Activated CD8-positive, alpha-beta memory T cell treated with anti-CD3 and anti-CD28 coated beads for 36 hours (primary cell): Measurements from ENCODE around the gene SMPD1. TPM values are rescaled to one million over a fixed set of nuclear protein-coding genes. Genes with fewer than 3 reads are reported as not detected.

Source experiments
- CTCF ChIA-PET: fragments of 350-600 bp; sonication (Branson Sonifier 250); formaldehyde crosslinking; loops from one replicate; lab custom pipeline; 2021; ENCODE audit warnings: antibody characterized with exemption; lab: Charles Lee
- POLR2A ChIA-PET: fragments of 350-600 bp; sonication (Branson Sonifier 250); formaldehyde crosslinking; loops from one replicate; lab custom pipeline; 2021; ENCODE audit warnings: antibody characterized with exemption; lab: Charles Lee
- total RNA-seq, 2 experiments: library from RNA; stranded (reverse); gene quantifications; one replicate each; pipeline ENCODE4 v1.2.3, GENCODE V29; 2021

Gene SMPD1
- total RNA-seq, 2 experiments from 2014 or later, result 21.9 to 24.4 TPM

- ChIA-PET POLR2A (interaction anchor here (1.1 to 1.4 kb wide), 2 partner anchors 24 to 65 kb away, joined by 3 to 6 read pairs; no protein-coding TSS in a partner anchor), CTCF (interaction anchor here (0.7 to 9.8 kb wide), 38 partner anchors 9 to 754 kb away, joined by 3 to 195 read pairs (median 4); partner anchors contain the start of genes APBB1, ARFIP2, DNHD1 and HPX)
Observed at GRCh38 chr11:6378640-6378989, 11.7 kb upstream of the SMPD1 start.

- CTCF ChIA-PET, result interaction anchor here (1.6 kb wide), 1 partner anchor 58 kb away, joined by 7 read pairs; no protein-coding TSS in a partner anchor
- POLR2A ChIA-PET, result no interaction called here
Observed at GRCh38 chr11:6385046-6385777, 5.1 kb upstream of the SMPD1 start.

DNA sequence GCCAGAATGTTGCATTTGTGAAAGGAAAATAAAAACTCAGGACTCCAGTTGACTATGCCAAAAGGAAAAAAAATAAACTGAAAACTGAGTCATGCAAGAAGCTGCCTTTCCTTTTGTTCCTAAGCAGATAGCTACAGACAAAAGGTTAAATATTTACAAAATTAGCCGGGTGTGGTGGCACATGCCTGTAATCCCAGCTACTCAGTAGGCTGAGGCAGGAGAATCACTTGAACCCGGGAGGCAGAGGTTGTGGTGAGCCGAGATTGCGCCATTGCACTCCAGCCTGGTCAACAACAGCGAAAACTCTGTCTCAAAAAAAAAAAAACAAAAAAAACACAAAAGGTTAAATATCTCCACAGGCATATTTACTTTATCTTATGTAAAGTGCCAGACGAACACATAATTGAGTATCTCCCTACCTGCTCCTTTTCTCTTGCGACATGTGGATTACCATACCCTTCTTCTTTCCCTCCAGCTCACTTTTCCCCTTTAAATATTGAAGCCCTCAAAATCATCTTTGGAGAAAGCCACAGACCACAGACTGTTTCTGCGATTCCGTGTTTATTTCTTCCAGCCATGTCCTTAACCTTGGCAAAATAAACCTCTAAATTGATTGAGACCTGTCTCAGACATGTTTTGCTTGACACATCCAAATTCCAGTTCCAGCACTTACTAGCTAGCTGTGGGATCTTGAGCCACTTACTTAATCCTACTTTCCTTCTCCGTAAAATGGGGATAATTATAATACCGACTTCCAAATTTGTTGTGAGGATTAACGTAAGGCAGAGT lies 2.3 kb upstream of the SMPD1 start:
- POLR2A ChIA-PET, result no interaction called here
- CTCF ChIA-PET, result interaction anchor here (1.2 to 1.4 kb wide), 3 partner anchors 9 to 10 kb away, joined by 3 to 5 read pairs (median 4); no protein-coding TSS in a partner anchor

DNA sequence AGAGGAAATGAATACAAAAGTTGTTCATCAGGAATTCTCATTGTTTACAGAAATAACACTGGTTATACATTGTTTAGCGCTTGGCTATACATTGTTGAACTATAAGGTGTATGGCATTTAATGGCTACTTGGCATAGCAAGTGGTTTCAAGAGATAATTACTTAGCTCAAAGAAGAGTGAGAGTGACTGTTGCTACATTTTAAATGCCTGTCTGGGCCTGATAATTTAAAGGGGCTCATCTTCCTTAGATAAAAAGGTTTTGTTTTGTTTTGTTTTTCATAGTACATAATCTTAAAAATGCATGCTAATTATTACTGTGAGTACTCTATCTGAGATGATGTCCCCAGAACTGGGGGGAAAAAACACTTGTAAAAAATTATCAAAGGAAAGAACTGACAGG lies 1.5 kb upstream of the SMPD1 start:
- ChIA-PET POLR2A (no interaction called here), CTCF (interaction anchor here (1.2 to 1.8 kb wide), 3 partner anchors 11 to 26 kb away, joined by 3 to 8 read pairs (median 4); no protein-coding TSS in a partner anchor)

GRCh38 chr11:6390718-6391469 lies 620 bp downstream of the SMPD1 start:
- ChIA-PET CTCF (interaction anchor here (0.9 to 2.0 kb wide), 4 partner anchors 11 to 27 kb away, joined by 3 to 8 read pairs (median 4); no protein-coding TSS in a partner anchor), POLR2A (interaction anchor here (0.5 to 2.0 kb wide), 9 partner anchors 9 to 297 kb away, joined by 3 to 28 read pairs (median 6); partner anchors contain the start of genes APBB1, ARFIP2 and TIMM10B)

- ChIA-PET CTCF (interaction anchor here (1.0 to 2.0 kb wide), 2 partner anchors 10 to 12 kb away, joined by 3 to 6 read pairs; no protein-coding TSS in a partner anchor), POLR2A (interaction anchor here (0.5 to 2.0 kb wide), 4 partner anchors 8 to 297 kb away, joined by 5 to 28 read pairs (median 6); partner anchors contain the start of gene APBB1)
Observed at GRCh38 chr11:6391537-6392134, 1.4 kb downstream of the SMPD1 start.

- POLR2A ChIA-PET, result interaction anchor here (1.0 to 1.3 kb wide), 2 partner anchors 9 to 10 kb away, joined by 4 to 9 read pairs; no protein-coding TSS in a partner anchor
Observed at GRCh38 chr11:6392251-6392650, 2.0 kb downstream of the SMPD1 start.

GRCh38 chr11:6393989-6394670 lies 3.9 kb downstream of the SMPD1 start:
- CTCF ChIA-PET, result interaction anchor here (1.3 to 1.6 kb wide), 3 partner anchors 8 to 15 kb away, joined by 3 to 4 read pairs (median 3); no protein-coding TSS in a partner anchor
- POLR2A ChIA-PET, result no interaction called here

More at GRCh38 chr11:6392251-6392650, 2.0 kb downstream of the SMPD1 start:
- CTCF ChIA-PET, result interaction anchor here (0.7 to 1.5 kb wide), 3 partner anchors 13 to 94 kb away, joined by 3 to 5 read pairs (median 4); no protein-coding TSS in a partner anchor

GRCh38 chr11:6395470-6396060 lies 5.3 kb downstream of the SMPD1 start:
- ChIA-PET POLR2A (no interaction called here), CTCF (interaction anchor here (0.8 kb wide), 1 partner anchor 48 kb away, joined by 3 read pairs; no protein-coding TSS in a partner anchor)

- CTCF ChIA-PET, result no interaction called here
- POLR2A ChIA-PET, result no interaction called here
Observed at GRCh38 chr11:6397156-6397555, 6.9 kb downstream of the SMPD1 start.

- ChIA-PET POLR2A (no interaction called here), CTCF (no interaction called here)
Observed at GRCh38 chr11:6397636-6398035, 7.4 kb downstream of the SMPD1 start.

GRCh38 chr11:6400431-6401345 lies 10.4 kb downstream of the SMPD1 start:
- ChIA-PET POLR2A (interaction anchor here (0.7 to 1.7 kb wide), 2 partner anchors 8 to 10 kb away, joined by 4 to 5 read pairs; partner anchors contain the start of gene SMPD1), CTCF (interaction anchor here (1.1 to 2.8 kb wide), 4 partner anchors 9 to 42 kb away, joined by 3 to 11 read pairs (median 4); no protein-coding TSS in a partner anchor)

GRCh38 chr11:6401464-6401863 lies 11.2 kb downstream of the SMPD1 start:
- CTCF ChIA-PET, result interaction anchor here (1.1 to 2.5 kb wide), 4 partner anchors 10 to 42 kb away, joined by 3 to 12 read pairs (median 6); partner anchors contain the start of genes APBB1 and SMPD1
- POLR2A ChIA-PET, result interaction anchor here (0.7 to 2.8 kb wide), 4 partner anchors 9 to 81 kb away, joined by 4 to 28 read pairs (median 12); partner anchors contain the start of genes APBB1 and SMPD1

GRCh38 chr11:6402061-6402470 lies 11.8 kb downstream of the SMPD1 start:
- ChIA-PET POLR2A (interaction anchor here (0.9 to 2.8 kb wide), 6 partner anchors 9 to 80 kb away, joined by 3 to 28 read pairs (median 8); partner anchors contain the start of genes APBB1 and SMPD1), CTCF (interaction anchor here (1.2 to 3.0 kb wide), 6 partner anchors 8 to 41 kb away, joined by 3 to 18 read pairs (median 8); partner anchors contain the start of genes APBB1 and SMPD1)

DNA sequence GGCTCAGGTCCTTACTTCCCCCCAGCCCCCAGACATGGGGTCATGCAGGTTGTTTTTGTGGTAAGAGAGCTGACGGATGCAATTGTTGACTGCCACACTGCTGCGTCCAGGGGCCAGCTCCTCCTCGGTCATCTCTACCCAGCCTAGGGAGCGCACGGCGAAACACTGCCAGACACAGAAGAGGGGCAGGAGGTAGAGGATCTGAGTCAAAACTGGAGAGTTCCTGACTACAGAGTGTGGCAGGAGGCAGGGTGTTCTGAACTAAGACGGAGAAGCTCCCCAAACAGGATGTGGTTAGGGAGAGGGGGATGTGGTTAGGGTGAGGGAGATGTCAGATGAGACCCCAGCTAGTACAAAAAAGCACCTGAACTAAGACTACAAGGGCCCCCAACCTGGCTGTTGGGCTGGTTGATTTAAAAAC lies 12.3 kb downstream of the SMPD1 start:
- POLR2A ChIA-PET, result interaction anchor here (0.8 to 2.8 kb wide), 7 partner anchors 10 to 80 kb away, joined by 3 to 28 read pairs (median 6); partner anchors contain the start of genes APBB1 and SMPD1

More for the DNA sequence above, 12.3 kb downstream of the SMPD1 start:
- CTCF ChIA-PET, result interaction anchor here (1.0 to 3.0 kb wide), 7 partner anchors 9 to 41 kb away, joined by 3 to 18 read pairs (median 7); partner anchors contain the start of genes APBB1 and SMPD1
